GM19238 (cell line): ENCODE results near the gene IL7R.
"Not testable (repeated sequence)": the region's sequence is repeated elsewhere in the genome, so short reads cannot be mapped to it uniquely, and the experiment has no call there.

Experiments
- DNase-seq: peaks from one replicate; pipeline ENCODE4 v3.0.0; 2011; ENCODE audit warnings: low spot score; ENCODE audit not compliant: insufficient read length

Gene IL7R

GRCh38 chr5:35838370-35839042 lies 18.2 kb upstream of the IL7R start:
- DNase-seq: no peak

- DNase-seq: no peak
Observed at GRCh38 chr5:35842856-35843255, 13.8 kb upstream of the IL7R start.

GRCh38 chr5:35845508-35845907 lies 11.2 kb upstream of the IL7R start:
- DNase-seq: not testable (repeated sequence)

GRCh38 chr5:35847491-35847890 lies 9.2 kb upstream of the IL7R start:
- no peak for DNase-seq

- DNase-seq: no peak
Observed at GRCh38 chr5:35847961-35848360, 8.7 kb upstream of the IL7R start.

GRCh38 chr5:35849860-35850259 lies 6.8 kb upstream of the IL7R start:
- no peak for DNase-seq

- DNase-seq: no peak
Observed at GRCh38 chr5:35850967-35851680, 5.6 kb upstream of the IL7R start.

- no peak for DNase-seq
Observed at GRCh38 chr5:35852084-35852734, 4.5 kb upstream of the IL7R start.

- DNase-seq: no peak
Observed at GRCh38 chr5:35852773-35853172, 3.9 kb upstream of the IL7R start.

- no peak for DNase-seq
Observed at GRCh38 chr5:35853631-35854030, 3.1 kb upstream of the IL7R start.

- no peak for DNase-seq
Observed at GRCh38 chr5:35854248-35854647, 2.4 kb upstream of the IL7R start.

- no peak for DNase-seq
Observed at GRCh38 chr5:35855187-35855586, 1.5 kb upstream of the IL7R start.

- DNase-seq: not testable (repeated sequence)
Observed at GRCh38 chr5:35856186-35856764, 416 bp upstream of the IL7R start.

- no peak for DNase-seq
Observed at GRCh38 chr5:35857606-35858205, 1.0 kb downstream of the IL7R start.

GRCh38 chr5:35859101-35859661 lies 2.5 kb downstream of the IL7R start:
- DNase-seq: no peak

- no peak for DNase-seq
Observed at GRCh38 chr5:35860686-35861085, 4.0 kb downstream of the IL7R start.

GRCh38 chr5:35861718-35862117 lies 5.0 kb downstream of the IL7R start:
- no peak for DNase-seq

GRCh38 chr5:35862126-35862525 lies 5.4 kb downstream of the IL7R start:
- DNase-seq: no peak

- DNase-seq: no peak
Observed at GRCh38 chr5:35863159-35863558, 6.5 kb downstream of the IL7R start.

GRCh38 chr5:35867998-35868397 lies 11.3 kb downstream of the IL7R start:
- DNase-seq: no peak

GRCh38 chr5:35869685-35870277 lies 13.1 kb downstream of the IL7R start:
- DNase-seq: no peak
